Measurements from ENCODE around the gene IER3. TPM values are rescaled to one million over a fixed set of nuclear protein-coding genes. Genes with fewer than 3 reads are reported as not detected.

IER3 gene
- 123 and 201 TPM in 2 replicates for total RNA-seq

GRCh38 chr6:30744054-30744805, at the start of gene IER3:
TSS of gene IER3 (minus strand) at chr6:30744547. CDS start at chr6:30744518, 29 bp downstream.

GRCh38 chr6:30742316-30743098, 1.8 kb downstream of the IER3 start, which contains the start of gene FLOT1:
TSS of gene FLOT1 (minus strand) at chr6:30742687. CDS start at chr6:30742189, 498 bp downstream.

GRCh38 chr6:30719791-30720737, 24.3 kb downstream of the IER3 start, which contains the start of gene TUBB:
TSS of gene TUBB (plus strand) at chr6:30720352. CDS start at chr6:30720507, 155 bp downstream.

DNA sequence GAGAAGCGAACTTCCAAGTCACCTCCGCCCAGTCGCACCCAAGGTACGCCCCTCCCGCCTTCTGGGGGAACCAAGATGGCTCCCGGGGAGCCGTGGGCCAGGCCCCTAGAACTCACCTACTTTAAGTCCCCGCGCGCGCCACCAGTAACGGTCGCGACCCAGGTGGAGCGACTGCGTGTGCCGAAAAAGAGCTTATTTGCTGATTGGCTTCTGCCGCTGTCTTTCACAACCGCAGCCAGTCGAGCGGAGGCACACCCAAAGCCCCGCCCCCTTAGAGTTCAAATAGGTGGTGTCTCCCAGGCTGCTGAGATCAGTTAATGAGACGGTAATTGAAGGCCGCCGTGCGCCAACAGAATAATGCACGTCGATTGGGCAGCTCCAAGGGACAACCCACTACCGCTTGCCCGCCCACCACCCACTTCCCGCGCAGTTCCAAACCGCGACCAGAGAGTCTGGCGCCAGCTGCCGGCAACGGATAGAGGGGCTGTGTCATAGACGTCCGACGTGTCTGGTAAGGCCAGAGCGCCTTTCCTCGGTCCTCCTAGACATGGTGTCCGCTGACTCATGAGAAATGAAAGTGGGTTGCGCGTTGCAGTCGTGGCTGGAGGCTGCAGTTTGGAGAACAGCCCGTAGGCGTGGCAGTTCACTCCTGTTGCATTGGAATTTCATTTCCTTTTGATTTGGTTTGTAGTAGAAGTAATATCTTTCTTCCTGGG, 27.1 kb downstream of the IER3 start, which contains the start of gene MDC1:
TSS of gene MDC1 (minus strand) at position 153 of the 716 bp plus-strand sequence. CDS start 2,106 bp downstream, outside the sequence.

Other genes with a start within 250 kb of the IER3 start
- gene GNL1, start 188.1 kb downstream of the IER3 start, total RNA-seq, result 42.0 and 44.0 TPM in 2 replicates
- gene PRR3, start 187.3 kb downstream of the IER3 start, total RNA-seq, result 9.3 and 9.8 TPM in 2 replicates
- gene ABCF1, start 173.1 kb downstream of the IER3 start, total RNA-seq, result 32.1 and 37.8 TPM in 2 replicates
- gene PPP1R10, start 127.3 kb downstream of the IER3 start, total RNA-seq, result 22.0 and 36.1 TPM in 2 replicates
- gene MRPS18B, start 126.7 kb downstream of the IER3 start, total RNA-seq, result 52.4 and 67.6 TPM in 2 replicates
- gene ATAT1, start 117.7 kb downstream of the IER3 start, total RNA-seq, result 5.1 and 9.0 TPM in 2 replicates
- gene C6orf136, start 97.4 kb downstream of the IER3 start, total RNA-seq, result 8.0 and 10.0 TPM in 2 replicates
- 23.3 and 33.4 TPM in 2 replicates for gene DHX16, start 71.5 kb downstream of the IER3 start, total RNA-seq
- gene PPP1R18, start 57.9 kb downstream of the IER3 start, total RNA-seq, result 60.1 and 75.4 TPM in 2 replicates
- 17.7 and 26.2 TPM in 2 replicates for gene NRM, start 53.6 kb downstream of the IER3 start, total RNA-seq
- gene MDC1, start 27.3 kb downstream of the IER3 start, total RNA-seq, result 9.9 and 14.3 TPM in 2 replicates
- 856 and 2,016 TPM in 2 replicates for gene TUBB, start 24.2 kb downstream of the IER3 start, total RNA-seq
- gene FLOT1, start 1.9 kb downstream of the IER3 start, total RNA-seq, result 127 and 150 TPM in 2 replicates
- 55.7 and 224 TPM in 2 replicates for gene DDR1, start 140.0 kb upstream of the IER3 start, total RNA-seq
- 21.0 and 27.5 TPM in 2 replicates for gene GTF2H4, start 163.7 kb upstream of the IER3 start, total RNA-seq
- 26.1 and 43.4 TPM in 2 replicates for gene VARS2, start 169.7 kb upstream of the IER3 start, total RNA-seq
- not detected in 2 replicates for gene SFTA2, start 187.6 kb upstream of the IER3 start, total RNA-seq
- gene MUCL3, start 196.4 kb upstream of the IER3 start, total RNA-seq, result not detected in 2 replicates
- gene MUC21, start 239.2 kb upstream of the IER3 start, total RNA-seq, result not detected in 2 replicates

Data from mesangial cell (primary cell).